ENCODE data around the gene UGT1A9. TPM values are rescaled to one million over a fixed set of nuclear protein-coding genes. Genes with fewer than 3 reads are reported as not detected.

The UGT1A9 gene
- total RNA-seq, 6 experiments from 2014 or later: not detected

GRCh38 chr2:233800208-233800607, 128.5 kb downstream of the UGT1A9 start:
- no peak for DNase-seq
- no peaks in the 10 kb centered on the region; the same call in 1 of the 2 replicates for H3K9me3 Mint-ChIP-seq

GRCh38 chr2:233801357-233802131, 129.8 kb downstream of the UGT1A9 start:
- DNase-seq: no peak
- H3K27me3 Mint-ChIP-seq (ENCODE audit: insufficient read depth): peaks cover 13% of the 10 kb centered on the region
- H3K4me3 Mint-ChIP-seq: no peak overlapping the region
- H3K9me3 Mint-ChIP-seq: no peaks in the 10 kb centered on the region; the same call in 1 of the 2 replicates
- H3K27ac Mint-ChIP-seq: no peak overlapping the region
- TF ChIP-seq CTCF (IDR thresholded peaks at IDR 0.05): no peak
- no peaks in the 10 kb centered on the region for H3K4me1 Mint-ChIP-seq (ENCODE audit: low read depth)
- no peaks in the 10 kb centered on the region for H3K36me3 Mint-ChIP-seq (ENCODE audit: low read depth)

More at GRCh38 chr2:233800208-233800607, 128.5 kb downstream of the UGT1A9 start:
- TF ChIP-seq CTCF (IDR thresholded peaks at IDR 0.05): no peak
- no peaks in the 10 kb centered on the region for H3K36me3 Mint-ChIP-seq (ENCODE audit: low read depth)
- peaks cover 13% of the 10 kb centered on the region for H3K27me3 Mint-ChIP-seq (ENCODE audit: insufficient read depth)
- H3K4me3 Mint-ChIP-seq: no peak overlapping the region
- no peak overlapping the region for H3K27ac Mint-ChIP-seq
- H3K4me1 Mint-ChIP-seq (ENCODE audit: low read depth): no peaks in the 10 kb centered on the region

GRCh38 chr2:233802132-233802815, 130.6 kb downstream of the UGT1A9 start:
- Mint-ChIP-seq H3K27me3 (ENCODE audit: insufficient read depth) (peaks cover 13% of the 10 kb centered on the region), H3K9me3 (no peaks in the 10 kb centered on the region; the same call in 1 of the 2 replicates), H3K4me3 (no peak overlapping the region), H3K4me1 (ENCODE audit: low read depth) (no peaks in the 10 kb centered on the region), H3K36me3 (ENCODE audit: low read depth) (no peaks in the 10 kb centered on the region), H3K27ac (no peak overlapping the region)
- no peak for DNase-seq
- TF ChIP-seq CTCF (IDR thresholded peaks at IDR 0.05): no peak

- no peak overlapping the region for H3K27ac Mint-ChIP-seq
- H3K27me3 Mint-ChIP-seq (ENCODE audit: insufficient read depth): peaks cover 13% of the 10 kb centered on the region
- no peaks in the 10 kb centered on the region for H3K36me3 Mint-ChIP-seq (ENCODE audit: low read depth)
- H3K4me1 Mint-ChIP-seq (ENCODE audit: low read depth): no peaks in the 10 kb centered on the region
- no peak for TF ChIP-seq CTCF (IDR thresholded peaks at IDR 0.05)
- no peak overlapping the region for H3K4me3 Mint-ChIP-seq
- no peak for DNase-seq
- H3K9me3 Mint-ChIP-seq: no peaks in the 10 kb centered on the region; the same call in 1 of the 2 replicates
These were observed 131.7 kb downstream of the UGT1A9 start for GRCh38 chr2:233803292-233803911.

GRCh38 chr2:233803994-233804393, 132.3 kb downstream of the UGT1A9 start:
- Mint-ChIP-seq H3K36me3 (ENCODE audit: low read depth) (no peaks in the 10 kb centered on the region), H3K27ac (no peak overlapping the region), H3K4me3 (no peak overlapping the region), H3K4me1 (ENCODE audit: low read depth) (no peaks in the 10 kb centered on the region), H3K9me3 (no peaks in the 10 kb centered on the region; the same call in 1 of the 2 replicates), H3K27me3 (ENCODE audit: insufficient read depth) (peaks cover 13% of the 10 kb centered on the region; the same call in 1 of the 2 replicates)
- TF ChIP-seq CTCF (IDR thresholded peaks at IDR 0.05): no peak
- no peak for DNase-seq
